Activated T-helper 9 cell treated with anti-CD3 and anti-CD28 coated beads, Interleukin-2, amount 50 U/mL, for 16 hours (primary cell): ENCODE measurements around the gene GLRX.

Experiments used
- DNase-seq: peaks from one replicate; pipeline ENCODE4 v3.0.0-alpha.2; 2020; ENCODE audit warnings: low read depth

The GLRX gene

DNA sequence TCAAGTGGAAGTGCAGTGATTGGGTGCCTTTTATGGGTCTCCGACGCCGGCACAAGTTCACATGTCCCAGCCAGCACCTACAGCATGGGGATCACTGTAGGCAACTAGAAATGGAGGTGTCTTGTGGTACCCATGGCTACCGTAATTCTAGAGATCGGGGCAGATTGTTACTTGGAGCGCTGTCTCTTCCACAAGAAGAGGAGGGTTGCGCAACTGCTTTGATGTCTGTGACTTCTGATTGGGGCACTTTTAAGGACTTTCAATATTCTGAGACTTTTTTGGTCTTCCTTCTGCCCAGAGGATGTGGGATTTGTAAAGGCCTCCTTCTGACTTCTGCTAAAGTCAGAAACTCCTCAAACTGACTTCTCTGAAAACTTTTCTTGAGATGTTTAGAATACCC, 41.9 kb downstream of the GLRX start:
- DNase-seq, result no peak

GRCh38 chr5:95779611-95780010, 42.9 kb downstream of the GLRX start:
- DNase-seq, result no peak

DNA sequence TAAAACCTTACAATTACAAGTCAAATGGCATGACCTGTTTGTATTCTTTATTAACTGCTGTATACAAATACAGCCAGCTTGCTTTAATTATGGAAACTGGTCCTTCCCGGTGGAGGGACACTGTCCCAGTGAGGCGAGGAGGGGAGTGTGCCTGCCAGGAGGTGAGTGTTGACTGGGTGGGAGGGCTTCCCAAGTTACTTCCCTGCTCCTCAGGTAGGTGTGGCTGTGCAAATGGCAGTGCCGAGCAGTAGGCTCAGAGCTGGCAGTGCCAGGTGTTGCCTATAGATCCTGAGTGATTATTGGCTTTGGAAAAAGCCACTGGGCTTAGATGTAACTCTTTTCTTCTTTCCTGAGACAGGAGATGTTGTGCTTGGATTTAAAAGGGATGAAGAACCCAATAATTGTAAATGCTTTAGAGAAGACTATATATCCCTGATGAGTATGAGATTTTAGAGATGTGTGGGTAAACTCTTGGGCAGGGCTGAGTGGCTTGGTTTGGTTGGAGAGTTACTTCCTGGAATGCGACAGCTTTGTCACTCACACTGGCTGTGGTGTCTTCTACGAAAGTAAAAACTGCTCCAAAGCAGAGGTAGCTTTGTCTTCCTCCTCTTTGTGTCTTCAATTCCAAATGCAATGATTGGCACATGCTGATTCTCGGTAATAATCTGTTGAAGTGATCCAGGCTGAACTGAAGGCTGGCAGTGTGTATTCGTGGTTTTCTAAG, 43.7 kb downstream of the GLRX start:
- no peak for DNase-seq

- no peak for DNase-seq
These were observed 45.1 kb downstream of the GLRX start for GRCh38 chr5:95777441-95777840.

GRCh38 chr5:95773335-95774059, 49.0 kb downstream of the GLRX start:
- no peak for DNase-seq

DNA sequence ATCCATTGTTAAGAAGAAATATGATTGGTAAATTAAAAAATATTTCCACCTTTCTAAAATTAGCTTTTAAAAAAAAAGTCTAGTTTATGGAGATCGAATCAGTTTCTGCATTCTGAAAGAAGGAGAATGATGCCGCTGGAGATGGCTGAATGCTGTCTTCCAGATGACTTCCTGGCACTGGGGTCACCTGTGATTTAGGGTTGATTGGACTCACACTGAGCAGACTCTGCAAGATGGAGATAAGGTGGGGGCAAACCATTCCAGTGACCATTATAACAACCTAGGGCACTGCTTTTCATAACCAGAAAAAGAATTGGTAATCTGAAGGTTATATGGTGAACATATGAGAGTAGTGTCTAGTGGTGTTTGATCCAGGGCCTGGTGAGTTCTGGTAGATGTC, 50.6 kb downstream of the GLRX start:
- DNase-seq, result no peak

DNA sequence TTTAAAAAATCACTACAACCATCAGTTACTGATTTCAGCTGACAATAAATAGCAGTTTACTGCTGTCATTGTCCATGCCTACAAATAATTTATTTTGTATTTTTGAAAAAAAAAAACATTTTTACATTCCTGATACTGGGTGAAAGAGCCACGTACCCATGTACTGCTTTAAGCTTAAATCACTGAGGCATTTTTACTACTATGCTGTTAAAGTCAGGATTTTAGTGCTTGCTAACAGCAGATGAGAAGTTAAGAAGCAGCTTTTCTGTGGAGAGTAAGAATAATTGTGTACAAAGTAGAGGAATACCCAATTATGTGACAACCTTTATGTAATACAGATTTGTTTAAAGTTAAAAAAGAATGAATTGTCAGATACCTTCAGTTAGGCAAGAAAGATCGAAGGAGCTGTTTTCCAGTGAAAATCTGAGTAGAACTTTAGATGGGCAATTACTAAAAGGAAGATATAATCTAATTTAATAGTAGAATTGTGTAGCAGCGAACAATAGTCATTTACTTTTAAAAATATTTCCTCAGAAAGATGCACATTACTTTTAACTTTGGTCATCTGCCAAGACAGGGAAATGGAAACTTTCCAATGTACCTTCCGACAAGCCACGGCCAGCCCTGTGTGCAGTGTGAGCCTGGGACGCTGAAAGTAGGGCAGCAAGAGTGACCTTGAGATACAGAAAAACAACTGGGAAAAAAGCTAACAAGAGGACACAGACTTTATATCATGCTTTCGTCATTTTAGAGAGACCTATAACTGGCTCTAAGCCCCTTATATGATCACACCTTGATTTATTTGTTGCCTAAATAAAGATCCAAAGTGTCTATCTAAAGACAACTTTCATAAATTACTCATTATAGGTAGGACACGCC, 51.5 kb downstream of the GLRX start:
- DNase-seq, result no peak

DNA sequence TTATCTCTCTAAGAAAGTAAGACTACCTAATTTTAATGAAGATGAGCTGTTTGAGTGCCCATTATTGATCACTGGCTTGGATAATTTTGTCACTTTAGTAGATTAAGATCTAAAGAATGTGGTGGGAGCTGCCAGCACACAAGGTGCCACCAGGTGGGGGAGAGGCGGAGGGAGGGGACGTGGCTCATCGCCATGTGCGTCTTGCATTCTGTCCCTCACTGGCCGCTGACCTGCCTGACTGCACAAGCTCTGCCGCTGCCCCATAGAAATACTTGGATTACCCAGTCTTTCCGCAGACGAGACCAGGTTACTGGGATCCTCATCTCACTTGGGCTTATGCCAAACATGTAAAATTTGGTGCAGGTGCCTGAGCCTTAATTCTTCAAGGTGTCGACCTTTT, 53.8 kb downstream of the GLRX start:
- DNase-seq, result no peak

DNA sequence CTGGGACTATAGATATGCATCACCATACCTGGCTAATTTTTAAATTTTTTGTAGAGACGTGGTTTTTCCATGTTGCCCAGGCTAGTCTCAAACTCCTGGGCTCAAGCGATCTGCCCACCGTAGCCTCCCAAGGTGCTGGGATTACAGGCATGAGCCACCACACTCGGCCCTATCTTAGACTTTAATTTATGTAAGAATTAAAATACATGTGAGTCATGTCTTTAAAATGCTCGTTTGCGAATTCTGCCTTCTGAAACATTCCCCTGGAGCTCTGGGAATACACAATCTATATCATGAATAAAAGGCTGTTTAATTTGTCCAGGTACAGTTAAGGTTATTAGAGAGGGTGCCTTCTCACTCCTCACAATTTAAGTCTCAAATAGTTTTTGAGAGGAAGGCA, 58.6 kb downstream of the GLRX start:
- no peak for DNase-seq
